Measurements from ENCODE around the gene ZNF575.
"Not testable (repeated sequence)": the region's sequence is repeated elsewhere in the genome, so short reads cannot be mapped to it uniquely, and the experiment has no call there.

ZNF575 gene

GRCh38 chr19:43507880-43508279 lies 25.1 kb upstream of the ZNF575 start:
- no peaks in the 10 kb centered on the region for H3K4me1 ChIP-seq (ENCODE audit: control insufficient read depth, insufficient read depth, low read length)
- H3K27ac ChIP-seq (ENCODE audit: low read length): no peak overlapping the region
- no CpG with 5 or more reads among the region's 2 CpGs for WGBS (ENCODE audit: insufficient coverage, insufficient read length)

GRCh38 chr19:43510713-43511112 lies 22.3 kb upstream of the ZNF575 start:
- DNase-seq (ENCODE audit: low read depth, low spot score): no peak
- no peak overlapping the region for H3K27ac ChIP-seq (ENCODE audit: low read length)
- H3K27me3 ChIP-seq (ENCODE audit: control insufficient read depth, insufficient read depth, low read length): no peaks in the 10 kb centered on the region
- H3K36me3 ChIP-seq (ENCODE audit: control insufficient read depth, insufficient read depth, low read length): no peaks in the 10 kb centered on the region
- no peaks in the 10 kb centered on the region for H3K9me3 ChIP-seq (ENCODE audit: control insufficient read depth, insufficient read depth, low read length)
- H3K4me1 ChIP-seq (ENCODE audit: control insufficient read depth, insufficient read depth, low read length): no peaks in the 10 kb centered on the region
- H3K4me3 ChIP-seq (ENCODE audit: low read length): no peak overlapping the region
- no CpG with 5 or more reads among the region's 9 CpGs for WGBS (ENCODE audit: insufficient coverage, insufficient read length)

More at GRCh38 chr19:43507880-43508279, 25.1 kb upstream of the ZNF575 start:
- no peak for DNase-seq (ENCODE audit: low read depth, low spot score)
- peaks cover 2% of the 10 kb centered on the region; the same call in 1 of the 2 replicates for H3K27me3 ChIP-seq (ENCODE audit: control insufficient read depth, insufficient read depth, low read length)
- H3K9me3 ChIP-seq (ENCODE audit: control insufficient read depth, insufficient read depth, low read length): no peaks in the 10 kb centered on the region
- H3K36me3 ChIP-seq (ENCODE audit: control insufficient read depth, insufficient read depth, low read length): no peaks in the 10 kb centered on the region
- no peak overlapping the region for H3K4me3 ChIP-seq (ENCODE audit: low read length)

- Histone ChIP-seq H3K27me3 (ENCODE audit: control insufficient read depth, insufficient read depth, low read length) (no peaks in the 10 kb centered on the region), H3K36me3 (ENCODE audit: control insufficient read depth, insufficient read depth, low read length) (no peaks in the 10 kb centered on the region), H3K4me1 (ENCODE audit: control insufficient read depth, insufficient read depth, low read length) (no peaks in the 10 kb centered on the region), H3K9me3 (ENCODE audit: control insufficient read depth, insufficient read depth, low read length) (no peaks in the 10 kb centered on the region), H3K4me3 (ENCODE audit: low read length) (no peak overlapping the region), H3K27ac (ENCODE audit: low read length) (no peak overlapping the region)
- WGBS (ENCODE audit: insufficient coverage, insufficient read length): no CpG with 5 or more reads among the region's 5 CpGs
- DNase-seq (ENCODE audit: low read depth, low spot score): no peak
These were observed 21.7 kb upstream of the ZNF575 start for GRCh38 chr19:43511324-43511723.

- H3K27me3 ChIP-seq (ENCODE audit: control insufficient read depth, insufficient read depth, low read length); H3K4me3 ChIP-seq (ENCODE audit: low read length); H3K27ac ChIP-seq (ENCODE audit: low read length); H3K36me3 ChIP-seq (ENCODE audit: control insufficient read depth, insufficient read depth, low read length); H3K9me3 ChIP-seq (ENCODE audit: control insufficient read depth, insufficient read depth, low read length); DNase-seq (ENCODE audit: low read depth, low spot score); H3K4me1 ChIP-seq (ENCODE audit: control insufficient read depth, insufficient read depth, low read length): not testable (repeated sequence)
These were observed 20.6 kb upstream of the ZNF575 start for GRCh38 chr19:43512399-43512798.

- Histone ChIP-seq H3K4me1 (ENCODE audit: control insufficient read depth, insufficient read depth, low read length) (no peaks in the 10 kb centered on the region), H3K27ac (ENCODE audit: low read length) (no peak overlapping the region), H3K36me3 (ENCODE audit: control insufficient read depth, insufficient read depth, low read length) (no peaks in the 10 kb centered on the region), H3K4me3 (ENCODE audit: low read length) (no peak overlapping the region), H3K27me3 (ENCODE audit: control insufficient read depth, insufficient read depth, low read length) (no peaks in the 10 kb centered on the region), H3K9me3 (ENCODE audit: control insufficient read depth, insufficient read depth, low read length) (no peaks in the 10 kb centered on the region)
- no CpG with 5 or more reads among the region's 4 CpGs for WGBS (ENCODE audit: insufficient coverage, insufficient read length)
- DNase-seq (ENCODE audit: low read depth, low spot score): no peak
These were observed 14.9 kb upstream of the ZNF575 start for GRCh38 chr19:43518051-43518450.

- Histone ChIP-seq H3K4me3 (ENCODE audit: low read length) (no peak overlapping the region), H3K4me1 (ENCODE audit: control insufficient read depth, insufficient read depth, low read length) (no peaks in the 10 kb centered on the region), H3K36me3 (ENCODE audit: control insufficient read depth, insufficient read depth, low read length) (no peaks in the 10 kb centered on the region), H3K27me3 (ENCODE audit: control insufficient read depth, insufficient read depth, low read length) (no peaks in the 10 kb centered on the region), H3K9me3 (ENCODE audit: control insufficient read depth, insufficient read depth, low read length) (no peaks in the 10 kb centered on the region), H3K27ac (ENCODE audit: low read length) (no peak overlapping the region)
- WGBS (ENCODE audit: insufficient coverage, insufficient read length): no CpG with 5 or more reads among the region's 10 CpGs
- DNase-seq (ENCODE audit: low read depth, low spot score): no peak
These were observed 13.4 kb upstream of the ZNF575 start for GRCh38 chr19:43519436-43520088.

- no peak for DNase-seq (ENCODE audit: low read depth, low spot score)
- no peaks in the 10 kb centered on the region for H3K36me3 ChIP-seq (ENCODE audit: control insufficient read depth, insufficient read depth, low read length)
- no CpG with 5 or more reads among the region's 5 CpGs for WGBS (ENCODE audit: insufficient coverage, insufficient read length)
- H3K27me3 ChIP-seq (ENCODE audit: control insufficient read depth, insufficient read depth, low read length): no peaks in the 10 kb centered on the region; the same call in 1 of the 2 replicates
- peaks cover 2% of the 10 kb centered on the region; the same call in 1 of the 2 replicates for H3K4me1 ChIP-seq (ENCODE audit: control insufficient read depth, insufficient read depth, low read length)
- H3K27ac ChIP-seq (ENCODE audit: low read length): no peak overlapping the region
- no peak overlapping the region for H3K4me3 ChIP-seq (ENCODE audit: low read length)
- H3K9me3 ChIP-seq (ENCODE audit: control insufficient read depth, insufficient read depth, low read length): no peaks in the 10 kb centered on the region
These were observed 10.1 kb upstream of the ZNF575 start for GRCh38 chr19:43522929-43523328.

- WGBS (ENCODE audit: insufficient coverage, insufficient read length): no CpG with 5 or more reads among the region's 8 CpGs
- not testable (repeated sequence) for H3K36me3 ChIP-seq (ENCODE audit: control insufficient read depth, insufficient read depth, low read length)
These were observed 9.3 kb upstream of the ZNF575 start for GRCh38 chr19:43523696-43524095.

GRCh38 chr19:43524922-43525835 lies 7.8 kb upstream of the ZNF575 start:
- H3K36me3 ChIP-seq (ENCODE audit: control insufficient read depth, insufficient read depth, low read length): no peaks in the 10 kb centered on the region
- no peaks in the 10 kb centered on the region; the same call in 1 of the 2 replicates for H3K27me3 ChIP-seq (ENCODE audit: control insufficient read depth, insufficient read depth, low read length)
- DNase-seq (ENCODE audit: low read depth, low spot score): no peak
- WGBS (ENCODE audit: insufficient coverage, insufficient read length): no CpG with 5 or more reads among the region's 12 CpGs
- no peak overlapping the region for H3K27ac ChIP-seq (ENCODE audit: low read length)
- no peaks in the 10 kb centered on the region for H3K9me3 ChIP-seq (ENCODE audit: control insufficient read depth, insufficient read depth, low read length)
- peaks cover 2% of the 10 kb centered on the region; the same call in 1 of the 2 replicates for H3K4me1 ChIP-seq (ENCODE audit: control insufficient read depth, insufficient read depth, low read length)
- peak overlapping the region; percentile 97; the same call in 1 of the 2 replicates for H3K4me3 ChIP-seq (ENCODE audit: low read length)

More at GRCh38 chr19:43523696-43524095, 9.3 kb upstream of the ZNF575 start:
- H3K9me3 ChIP-seq (ENCODE audit: control insufficient read depth, insufficient read depth, low read length); H3K27me3 ChIP-seq (ENCODE audit: control insufficient read depth, insufficient read depth, low read length); H3K27ac ChIP-seq (ENCODE audit: low read length); H3K4me1 ChIP-seq (ENCODE audit: control insufficient read depth, insufficient read depth, low read length); H3K4me3 ChIP-seq (ENCODE audit: low read length); DNase-seq (ENCODE audit: low read depth, low spot score): not testable (repeated sequence)

GRCh38 chr19:43525836-43526771 lies 6.9 kb upstream of the ZNF575 start:
- peak overlapping the region; percentile 97 for H3K4me3 ChIP-seq (ENCODE audit: low read length)
- WGBS (ENCODE audit: insufficient coverage, insufficient read length): no CpG with 5 or more reads among the region's 26 CpGs
- no peaks in the 10 kb centered on the region for H3K9me3 ChIP-seq (ENCODE audit: control insufficient read depth, insufficient read depth, low read length)
- H3K4me1 ChIP-seq (ENCODE audit: control insufficient read depth, insufficient read depth, low read length): peaks cover 2% of the 10 kb centered on the region; the same call in 1 of the 2 replicates
- H3K27ac ChIP-seq (ENCODE audit: low read length): no peak overlapping the region
- no peak for DNase-seq (ENCODE audit: low read depth, low spot score)
- H3K27me3 ChIP-seq (ENCODE audit: control insufficient read depth, insufficient read depth, low read length): no peaks in the 10 kb centered on the region; the same call in 1 of the 2 replicates
- H3K36me3 ChIP-seq (ENCODE audit: control insufficient read depth, insufficient read depth, low read length): no peaks in the 10 kb centered on the region
